Measurements from ENCODE around the gene PET117.
"Not testable (repeated sequence)": the region's sequence is repeated elsewhere in the genome, so short reads cannot be mapped to it uniquely, and the experiment has no call there.

PET117 gene

DNA sequence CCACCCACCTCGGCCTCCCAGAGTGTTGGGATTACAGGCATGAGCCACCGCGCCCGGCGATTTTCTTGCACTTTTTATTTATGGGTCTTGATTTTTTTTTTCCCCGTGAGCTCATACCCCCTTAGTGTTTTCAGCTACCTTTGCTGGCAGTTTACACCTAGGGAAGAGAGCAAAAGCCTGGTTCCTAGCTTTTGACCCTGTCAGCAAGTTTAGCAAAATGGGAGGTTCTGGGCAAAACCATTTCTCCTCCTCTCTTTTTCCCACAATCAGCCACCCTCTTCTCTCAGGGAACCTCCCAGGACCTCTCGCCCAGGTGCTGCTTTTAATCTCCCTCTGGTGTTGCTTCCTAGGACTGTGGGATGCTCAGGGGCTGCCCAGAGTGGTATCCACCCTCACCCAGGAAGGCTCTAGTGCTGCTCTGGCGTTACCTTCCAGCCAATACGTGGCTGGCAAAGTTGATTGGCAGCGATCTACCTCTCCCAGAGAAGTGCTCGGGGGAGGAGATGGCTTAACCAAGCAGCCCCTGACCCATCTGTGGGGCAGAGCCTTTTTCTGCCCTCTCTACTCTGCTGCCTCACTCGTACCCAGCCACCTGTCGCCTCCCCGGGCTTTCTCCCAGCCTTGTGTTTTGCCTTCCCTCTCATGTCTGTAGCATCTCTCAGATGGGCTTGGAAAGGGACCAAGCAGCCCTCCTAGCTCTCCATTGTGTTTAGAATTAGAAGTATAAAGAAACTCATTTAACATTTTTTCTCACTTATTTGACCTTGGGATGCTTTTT, 37.4 kb downstream of the PET117 start:
- TF ChIP-seq, protein P1, sequence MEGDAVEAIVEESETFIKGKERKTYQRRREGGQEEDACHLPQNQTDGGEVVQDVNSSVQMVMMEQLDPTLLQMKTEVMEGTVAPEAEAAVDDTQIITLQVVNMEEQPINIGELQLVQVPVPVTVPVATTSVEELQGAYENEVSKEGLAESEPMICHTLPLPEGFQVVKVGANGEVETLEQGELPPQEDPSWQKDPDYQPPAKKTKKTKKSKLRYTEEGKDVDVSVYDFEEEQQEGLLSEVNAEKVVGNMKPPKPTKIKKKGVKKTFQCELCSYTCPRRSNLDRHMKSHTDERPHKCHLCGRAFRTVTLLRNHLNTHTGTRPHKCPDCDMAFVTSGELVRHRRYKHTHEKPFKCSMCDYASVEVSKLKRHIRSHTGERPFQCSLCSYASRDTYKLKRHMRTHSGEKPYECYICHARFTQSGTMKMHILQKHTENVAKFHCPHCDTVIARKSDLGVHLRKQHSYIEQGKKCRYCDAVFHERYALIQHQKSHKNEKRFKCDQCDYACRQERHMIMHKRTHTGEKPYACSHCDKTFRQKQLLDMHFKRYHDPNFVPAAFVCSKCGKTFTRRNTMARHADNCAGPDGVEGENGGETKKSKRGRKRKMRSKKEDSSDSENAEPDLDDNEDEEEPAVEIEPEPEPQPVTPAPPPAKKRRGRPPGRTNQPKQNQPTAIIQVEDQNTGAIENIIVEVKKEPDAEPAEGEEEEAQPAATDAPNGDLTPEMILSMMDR (IDR thresholded peaks at IDR 0.05; ENCODE audit: extremely low read depth, insufficient read depth, missing control alignments), result no peak
- in situ Hi-C loops (cut with MboI; ENCODE audit: low pct_unique_long_range_greater_than_20kb, low sequenced_read_pairs, unreplicated experiment), result no loop called here
- no peak for DNase-seq (ENCODE audit: low spot score)

DNA sequence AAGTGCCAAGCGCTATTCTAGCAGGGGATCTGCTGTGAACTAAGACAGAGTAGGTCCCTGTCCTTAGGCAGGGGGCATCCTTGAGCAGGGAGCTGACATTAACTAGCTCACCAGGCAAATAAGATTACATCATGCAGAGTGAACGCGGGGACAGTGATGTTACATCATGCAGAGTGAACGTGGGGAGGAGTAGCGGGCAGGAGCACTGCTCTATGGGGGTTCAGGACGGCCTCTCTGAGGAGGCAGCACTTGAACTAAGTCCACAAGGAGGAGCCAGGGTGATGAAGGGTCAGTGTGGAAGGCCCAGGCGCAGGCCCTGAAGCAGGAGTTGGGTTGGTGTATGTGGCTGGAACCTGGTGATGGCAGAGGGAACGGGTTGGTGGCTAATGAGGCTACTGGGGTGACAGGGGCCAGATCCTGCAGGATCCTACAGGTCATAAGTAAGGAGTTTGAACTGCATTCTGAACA, 38.7 kb downstream of the PET117 start:
- TF ChIP-seq, protein P1 (IDR thresholded peaks at IDR 0.05; ENCODE audit: extremely low read depth, insufficient read depth, missing control alignments), result no peak
- in situ Hi-C loops (cut with MboI; ENCODE audit: low pct_unique_long_range_greater_than_20kb, low sequenced_read_pairs, unreplicated experiment), result no loop called here
- DNase-seq (ENCODE audit: low spot score), result no peak

DNA sequence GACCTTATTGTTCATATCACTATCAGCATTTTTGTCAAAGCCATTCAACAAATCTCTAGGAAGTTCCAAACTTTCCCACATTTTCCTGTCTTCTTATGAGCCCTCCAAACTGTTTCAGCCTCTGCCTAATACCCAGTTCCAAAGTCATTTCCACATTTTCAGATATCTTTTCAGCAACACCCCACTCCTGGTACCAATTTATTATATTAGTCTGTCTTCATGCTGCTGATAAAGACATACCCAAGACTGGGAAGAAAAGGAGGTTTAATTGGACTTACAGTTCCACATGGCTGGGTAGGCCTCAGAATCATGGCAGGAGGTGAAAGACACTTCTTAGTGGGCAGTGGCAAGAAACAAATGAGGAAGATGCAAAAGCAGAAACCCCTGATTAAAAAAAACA, 42.7 kb downstream of the PET117 start:
- in situ Hi-C loops (cut with MboI; ENCODE audit: low pct_unique_long_range_greater_than_20kb, low sequenced_read_pairs, unreplicated experiment); DNase-seq (ENCODE audit: low spot score): not testable (repeated sequence)

DNA sequence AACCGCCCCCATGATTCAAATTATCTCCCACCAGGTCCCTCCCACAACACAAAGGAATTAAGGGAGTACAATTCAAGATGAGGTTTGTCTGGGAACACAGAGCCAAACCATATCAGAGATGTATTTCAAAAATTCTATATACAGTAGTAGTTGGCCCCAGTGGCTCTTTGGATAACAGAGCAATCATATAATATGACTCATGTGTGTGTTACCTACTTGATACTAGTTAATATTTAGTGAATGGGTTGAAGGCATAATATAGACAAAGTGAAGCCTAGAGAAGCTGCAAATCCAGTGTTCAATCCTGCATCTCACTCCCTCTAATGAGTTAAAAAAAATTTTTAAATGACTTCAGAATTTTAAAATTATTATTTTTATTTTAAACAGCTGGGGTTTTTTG, 43.2 kb downstream of the PET117 start:
- DNase-seq (ENCODE audit: low spot score), result no peak
- in situ Hi-C loops (cut with MboI; ENCODE audit: low pct_unique_long_range_greater_than_20kb, low sequenced_read_pairs, unreplicated experiment), result no loop called here
- TF ChIP-seq, protein P1 (IDR thresholded peaks at IDR 0.05; ENCODE audit: extremely low read depth, insufficient read depth, missing control alignments), result no peak

DNA sequence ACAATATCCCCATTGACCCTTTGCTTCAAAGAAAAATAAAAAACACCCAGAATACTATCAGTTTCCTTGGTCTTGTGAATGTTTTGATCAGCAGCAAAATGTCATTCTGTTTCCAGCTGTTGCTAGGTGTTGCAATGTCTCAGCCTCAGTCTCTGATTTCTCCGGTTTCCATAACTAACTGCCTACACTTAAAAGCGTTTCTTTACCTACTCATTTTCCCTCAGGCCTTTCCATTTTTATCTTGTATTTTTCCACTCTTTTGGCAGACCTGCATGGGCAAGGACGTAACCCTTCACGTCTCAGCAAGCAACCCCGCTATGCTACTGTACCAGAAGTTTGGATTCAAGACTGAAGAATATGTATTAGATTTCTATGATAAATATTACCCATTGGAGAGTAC, 49.4 kb downstream of the PET117 start:
- TF ChIP-seq, protein P1 (IDR thresholded peaks at IDR 0.05; ENCODE audit: extremely low read depth, insufficient read depth, missing control alignments), result no peak
- in situ Hi-C loops (cut with MboI; ENCODE audit: low pct_unique_long_range_greater_than_20kb, low sequenced_read_pairs, unreplicated experiment), result no loop called here

DNA sequence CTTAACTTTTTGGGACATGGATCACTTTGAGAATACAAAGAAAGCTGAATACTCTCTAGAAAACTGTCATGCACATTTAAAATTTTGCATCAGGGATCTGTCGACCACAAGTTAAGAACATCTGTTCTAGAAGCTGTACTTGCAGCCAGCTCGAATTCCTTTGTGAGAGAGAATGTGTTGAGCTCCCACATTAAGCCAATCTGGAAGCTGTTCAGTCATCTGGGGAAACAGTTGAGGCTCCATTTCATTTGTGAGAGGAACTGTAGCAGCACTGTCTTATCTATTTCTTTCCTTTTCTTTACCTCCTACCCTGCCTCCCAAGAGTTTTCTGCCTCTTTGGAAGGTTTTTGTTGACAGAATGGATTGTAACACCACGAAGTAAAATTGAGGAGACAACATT, 50.8 kb downstream of the PET117 start:
- TF ChIP-seq, protein P1 (IDR thresholded peaks at IDR 0.05; ENCODE audit: extremely low read depth, insufficient read depth, missing control alignments), result no peak
- in situ Hi-C loops (cut with MboI; ENCODE audit: low pct_unique_long_range_greater_than_20kb, low sequenced_read_pairs, unreplicated experiment), result no loop called here
- DNase-seq (ENCODE audit: low spot score), result no peak

More for the DNA sequence above, 49.4 kb downstream of the PET117 start:
- peak; percentile 2 for DNase-seq (ENCODE audit: low spot score)

All from GM13977 (cell line).